ENCODE measurements around the gene ENAH. TPM values are rescaled to one million over a fixed set of nuclear protein-coding genes. Genes with fewer than 3 reads are reported as not detected.

Gene ENAH
- polyA plus RNA-seq, 1 donor (not counting 4 experiments of a cell fraction or from before 2014, with no cell fraction given) = 61.0 TPM

GRCh38 chr1:225607355-225607754 is 45.6 kb downstream of the ENAH start:
- Histone ChIP-seq H3K79me2 (ENCODE audit: control insufficient read depth, insufficient read depth, low read length) (peaks cover 58% of the 10 kb centered on the region), H3K4me3 (ENCODE audit: control insufficient read depth in 2 of 3, extremely low read depth in 1 of 3, insufficient read depth in 2 of 3, low read depth in 1 of 3, low read length in 3 of 3) (no peak overlapping the region), H3K27ac (ENCODE audit: control insufficient read depth, insufficient read depth, low read length) (no peak overlapping the region), H2AFZ (ENCODE audit: control insufficient read depth, low read length) (no peak overlapping the region), H3K4me2 (ENCODE audit: control insufficient read depth, extremely low read depth, insufficient read depth, low read depth, low read length) (no peak overlapping the region), H4K20me1 (ENCODE audit: control insufficient read depth, extremely low read depth, insufficient read depth, low read length) (no peaks in the 10 kb centered on the region), H3K9me1 (ENCODE audit: control insufficient read depth, extremely low read depth, insufficient read depth, low read length) (no peaks in the 10 kb centered on the region), H3K27me3 (ENCODE audit: control insufficient read depth, extremely low read depth, insufficient read depth, low read length) (no peaks in the 10 kb centered on the region), H3K9me3 (ENCODE audit: control insufficient read depth, low read depth, low read length) (no peaks in the 10 kb centered on the region), H3K9ac (ENCODE audit: control insufficient read depth, extremely low read depth, insufficient read depth, low read length) (no peak overlapping the region), H3K36me3 (ENCODE audit: control insufficient read depth in 2 of 2, extremely low read depth in 1 of 2, insufficient read depth in 2 of 2, low read length in 2 of 2) (no peaks in the 10 kb centered on the region), H3K4me1 (ENCODE audit: control insufficient read depth, extremely low read depth, insufficient read depth, low read length) (peaks cover 25% of the 10 kb centered on the region)
- TF ChIP-seq CTCF (optimal IDR thresholded peaks at IDR 0.05 in 1 of 3, IDR thresholded peaks at IDR 0.05 in 1 of 3, conservative IDR thresholded peaks at IDR 0.05 in 1 of 3; ENCODE audit: extremely low read depth in 1 of 3, insufficient read depth in 2 of 3, low read length in 3 of 3) (no peak), EZH2 (IDR thresholded peaks at IDR 0.05; ENCODE audit: low read length) (no peak)
- dilution Hi-C loops (cut with MboI; ENCODE audit: extremely low pct_ligation_motif_present, low sequenced_read_pairs) = no loop called here
- FAIRE-seq = no peak
- no peak for DNase-seq (ENCODE audit: low read depth, low spot score)

GRCh38 chr1:225603538-225604354 is 49.2 kb downstream of the ENAH start:
- dilution Hi-C loops (cut with MboI; ENCODE audit: extremely low pct_ligation_motif_present, low sequenced_read_pairs) = no loop called here
- H3K27me3 ChIP-seq (ENCODE audit: control insufficient read depth, extremely low read depth, insufficient read depth, low read length) = no peaks in the 10 kb centered on the region
- H3K4me1 ChIP-seq (ENCODE audit: control insufficient read depth, extremely low read depth, insufficient read depth, low read length) = peaks cover 15% of the 10 kb centered on the region
- no peaks in the 10 kb centered on the region for H3K36me3 ChIP-seq (ENCODE audit: control insufficient read depth in 2 of 2, extremely low read depth in 1 of 2, insufficient read depth in 2 of 2, low read length in 2 of 2)
- TF ChIP-seq EZH2 (IDR thresholded peaks at IDR 0.05; ENCODE audit: low read length) (no peak), CTCF (optimal IDR thresholded peaks at IDR 0.05 in 1 of 3, IDR thresholded peaks at IDR 0.05 in 1 of 3, conservative IDR thresholded peaks at IDR 0.05 in 1 of 3; ENCODE audit: extremely low read depth in 1 of 3, insufficient read depth in 2 of 3, low read length in 3 of 3) (no peak)
- DNase-seq (ENCODE audit: low read depth, low spot score) (no peak), FAIRE-seq (peak; percentile 89)
- no peak overlapping the region for H3K9ac ChIP-seq (ENCODE audit: control insufficient read depth, extremely low read depth, insufficient read depth, low read length)
- H3K9me1 ChIP-seq (ENCODE audit: control insufficient read depth, extremely low read depth, insufficient read depth, low read length) = no peaks in the 10 kb centered on the region
- no peaks in the 10 kb centered on the region for H3K9me3 ChIP-seq (ENCODE audit: control insufficient read depth, low read depth, low read length)
- H3K79me2 ChIP-seq (ENCODE audit: control insufficient read depth, insufficient read depth, low read length) = peaks cover 55% of the 10 kb centered on the region
- H4K20me1 ChIP-seq (ENCODE audit: control insufficient read depth, extremely low read depth, insufficient read depth, low read length) = no peaks in the 10 kb centered on the region
- H3K4me2 ChIP-seq (ENCODE audit: control insufficient read depth, extremely low read depth, insufficient read depth, low read depth, low read length) = peak overlapping the region; percentile 74
- H3K27ac ChIP-seq (ENCODE audit: control insufficient read depth, insufficient read depth, low read length) = peak overlapping the region; percentile 71
- no peak overlapping the region for H2AFZ ChIP-seq (ENCODE audit: control insufficient read depth, low read length)
- no peak overlapping the region for H3K4me3 ChIP-seq (ENCODE audit: control insufficient read depth in 2 of 3, extremely low read depth in 1 of 3, insufficient read depth in 2 of 3, low read depth in 1 of 3, low read length in 3 of 3)
